Daoy (cell line): ENCODE data around the gene SLC8A2. TPM values are rescaled to one million over a fixed set of nuclear protein-coding genes. Genes with fewer than 3 reads are reported as not detected.
A peak's percentile ranks its signal among the peaks of the same experiment; 100 is the strongest.

Source experiments
- DNase-seq: peaks from one replicate; pipeline ENCODE4 v3.0.0-alpha.2; 2015; ENCODE audit warnings: low read depth
- total RNA-seq: library from RNA; depleted of rRNA; stranded (reverse); fragments of >200 nt; shearing (Covaris generic); gene quantifications from 2 replicates; pipeline ENCODE4 v1.2.3, GENCODE V29; 2014; rRNA removed

The SLC8A2 gene, protein sequence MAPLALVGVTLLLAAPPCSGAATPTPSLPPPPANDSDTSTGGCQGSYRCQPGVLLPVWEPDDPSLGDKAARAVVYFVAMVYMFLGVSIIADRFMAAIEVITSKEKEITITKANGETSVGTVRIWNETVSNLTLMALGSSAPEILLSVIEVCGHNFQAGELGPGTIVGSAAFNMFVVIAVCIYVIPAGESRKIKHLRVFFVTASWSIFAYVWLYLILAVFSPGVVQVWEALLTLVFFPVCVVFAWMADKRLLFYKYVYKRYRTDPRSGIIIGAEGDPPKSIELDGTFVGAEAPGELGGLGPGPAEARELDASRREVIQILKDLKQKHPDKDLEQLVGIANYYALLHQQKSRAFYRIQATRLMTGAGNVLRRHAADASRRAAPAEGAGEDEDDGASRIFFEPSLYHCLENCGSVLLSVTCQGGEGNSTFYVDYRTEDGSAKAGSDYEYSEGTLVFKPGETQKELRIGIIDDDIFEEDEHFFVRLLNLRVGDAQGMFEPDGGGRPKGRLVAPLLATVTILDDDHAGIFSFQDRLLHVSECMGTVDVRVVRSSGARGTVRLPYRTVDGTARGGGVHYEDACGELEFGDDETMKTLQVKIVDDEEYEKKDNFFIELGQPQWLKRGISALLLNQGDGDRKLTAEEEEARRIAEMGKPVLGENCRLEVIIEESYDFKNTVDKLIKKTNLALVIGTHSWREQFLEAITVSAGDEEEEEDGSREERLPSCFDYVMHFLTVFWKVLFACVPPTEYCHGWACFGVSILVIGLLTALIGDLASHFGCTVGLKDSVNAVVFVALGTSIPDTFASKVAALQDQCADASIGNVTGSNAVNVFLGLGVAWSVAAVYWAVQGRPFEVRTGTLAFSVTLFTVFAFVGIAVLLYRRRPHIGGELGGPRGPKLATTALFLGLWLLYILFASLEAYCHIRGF
- 0.40 TPM in 1 of 2 replicates, not detected in the other for total RNA-seq

DNA sequence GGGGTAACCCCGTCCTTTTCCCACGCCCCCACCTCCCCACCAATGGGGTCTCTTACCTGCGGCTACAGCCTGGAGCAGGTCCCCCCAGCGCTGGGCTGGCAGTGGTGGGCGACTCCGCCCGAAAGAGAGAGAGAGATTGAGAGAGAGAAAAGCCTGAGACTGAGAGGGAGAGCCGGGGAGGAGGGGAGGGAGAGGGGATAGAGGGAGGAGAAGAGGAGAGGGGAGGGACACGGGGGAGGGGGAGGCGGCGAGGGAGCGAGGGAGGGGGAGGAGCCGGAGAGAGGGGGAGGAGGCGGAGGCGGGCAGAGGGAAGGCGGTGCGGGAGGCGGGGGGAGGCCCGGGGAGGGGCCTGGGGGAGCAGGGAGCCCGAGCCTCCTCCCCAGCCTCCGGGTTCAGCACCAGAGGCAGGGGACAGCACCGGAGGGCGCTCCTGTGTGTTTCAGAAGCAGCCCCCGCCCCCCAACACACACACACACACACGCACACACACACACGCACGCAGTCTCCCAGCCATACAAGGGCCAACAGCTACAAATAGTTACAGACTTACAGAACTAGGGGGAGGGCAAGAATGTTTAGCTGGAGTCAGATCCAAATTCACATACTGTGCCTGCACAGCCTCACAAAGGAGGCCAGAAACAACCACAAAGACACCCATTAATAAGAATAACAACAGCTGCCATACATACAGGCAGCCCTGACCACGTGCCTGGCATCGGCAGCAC, at the start of gene SLC8A2:
Gene SLC8A2 (minus strand): TSS at position 161 of the 725 bp plus-strand sequence. CDS start 5,490 bp downstream, outside the sequence.
- DNase-seq = peak; percentile 84

DNA sequence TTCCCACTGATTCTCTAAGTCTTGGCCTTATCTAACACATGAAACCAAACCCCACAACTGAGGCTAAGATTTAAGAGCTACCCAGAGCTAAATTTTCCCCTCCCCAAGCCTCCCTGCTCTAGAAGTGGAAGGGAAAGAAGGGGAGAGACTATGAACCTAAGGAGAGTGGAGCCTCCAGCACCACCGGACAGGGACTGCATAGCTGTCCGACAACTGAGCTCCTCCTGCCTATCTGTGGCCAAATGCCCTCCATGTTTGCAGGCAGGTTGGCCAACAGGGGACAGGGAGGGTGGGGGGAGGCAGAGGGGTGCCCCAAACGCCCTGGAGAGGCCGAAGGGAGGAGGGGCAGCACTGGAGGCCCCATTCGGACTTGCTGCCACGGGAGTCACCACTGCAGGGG, 49.1 kb upstream of the SLC8A2 start:
- no peak for DNase-seq

DNA sequence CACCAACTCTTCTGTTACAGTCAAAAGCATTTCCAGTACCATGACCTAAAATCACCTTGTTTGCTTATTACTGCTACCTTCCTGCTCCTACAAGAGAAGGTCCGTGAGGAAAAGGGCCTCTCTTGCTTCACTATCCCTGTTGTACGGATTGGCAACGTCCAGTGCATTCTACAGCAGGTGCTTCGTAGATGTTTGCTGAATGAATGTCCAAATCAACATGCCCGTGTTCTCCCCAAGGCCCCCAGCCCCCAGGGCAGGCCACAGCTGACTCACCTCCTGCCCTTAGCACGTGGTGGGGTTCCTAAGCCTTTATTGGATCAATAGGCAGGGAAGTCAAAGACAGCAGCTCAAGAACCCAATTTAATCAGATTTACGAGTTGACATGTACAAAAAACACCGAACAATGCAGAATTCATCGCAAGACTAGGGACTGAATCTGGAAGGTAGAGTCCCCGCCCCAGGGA, 48.7 kb upstream of the SLC8A2 start:
- no peak for DNase-seq

DNA sequence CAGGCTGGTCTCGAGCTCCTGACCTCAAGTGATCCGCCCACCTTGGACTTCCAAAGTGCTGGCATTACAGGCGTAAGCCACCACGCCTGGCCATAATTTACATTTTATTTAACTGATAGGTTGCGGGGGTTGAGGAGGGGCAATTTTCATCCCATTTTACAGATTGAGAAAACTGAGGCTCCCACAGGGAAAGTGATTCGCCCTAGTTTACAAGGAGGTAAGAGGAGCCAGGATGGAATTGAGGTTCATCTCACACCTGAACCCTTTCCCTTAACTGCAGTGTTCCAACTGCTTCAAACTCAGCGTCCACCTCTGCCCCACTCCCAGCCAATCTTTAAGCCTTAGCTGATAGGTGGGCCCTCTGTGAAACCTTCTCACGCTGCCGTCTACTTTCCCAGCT, 47.2 kb upstream of the SLC8A2 start:
- no peak for DNase-seq

DNA sequence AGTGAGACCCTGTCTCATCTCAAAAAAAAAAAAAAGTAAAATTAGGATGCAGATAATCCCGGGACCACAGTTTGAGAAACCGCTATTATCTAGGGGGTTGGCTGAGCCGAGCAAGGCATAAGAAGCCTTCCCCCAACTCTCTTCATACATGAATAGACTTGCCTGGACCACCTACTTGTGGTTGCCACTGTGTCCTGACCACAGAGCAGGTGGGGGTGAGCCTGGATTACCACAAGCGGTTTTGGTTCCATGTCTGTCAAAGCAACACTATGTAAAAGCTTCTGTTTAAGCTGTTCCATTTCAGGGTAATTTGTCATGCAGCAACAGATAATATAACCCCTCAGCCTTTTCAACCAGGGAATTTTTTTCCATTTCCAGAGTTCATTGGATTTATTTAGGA, 46.4 kb upstream of the SLC8A2 start:
- DNase-seq = peak; percentile 28

DNA sequence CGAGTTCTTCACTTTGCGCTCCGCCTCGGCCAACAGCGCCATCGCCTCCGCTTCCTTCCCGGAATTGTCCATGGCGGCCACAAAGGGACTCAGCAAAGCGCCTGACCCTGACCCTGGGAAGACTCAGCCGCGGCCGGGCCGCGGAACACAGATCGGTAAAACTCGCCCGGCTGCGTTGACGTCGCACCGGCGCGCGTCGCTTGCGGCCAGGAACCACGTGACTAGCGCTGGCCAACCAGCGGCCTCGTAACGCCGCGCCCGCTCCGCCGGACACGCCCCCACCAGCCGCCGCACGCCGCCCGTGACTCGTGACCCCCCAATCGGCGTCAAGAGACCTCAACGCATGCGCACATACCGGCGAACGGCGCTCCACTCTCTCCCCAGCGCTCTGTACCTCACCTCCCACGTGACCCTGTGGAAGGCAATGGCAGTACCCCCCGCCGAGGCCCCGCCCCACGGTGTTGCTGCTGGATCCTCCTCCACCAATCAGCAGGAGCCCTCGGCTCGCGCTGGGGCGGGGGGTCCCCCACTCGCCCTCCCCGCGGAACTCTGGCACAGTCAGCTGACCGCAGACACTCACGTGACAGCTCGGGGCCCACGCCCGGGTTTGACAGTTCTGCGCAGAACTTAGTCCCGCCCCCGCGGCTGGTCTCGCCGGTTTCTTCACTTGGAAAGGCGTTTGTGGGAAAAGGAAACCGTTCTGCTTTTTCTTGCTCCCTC, 43.3 kb upstream of the SLC8A2 start, which contains the start of gene NAPA:
Gene NAPA (minus strand): TSS at position 195 of the 720 bp plus-strand sequence. CDS start 123 bp downstream, at position 72.
- DNase-seq = peak; percentile 100

DNA sequence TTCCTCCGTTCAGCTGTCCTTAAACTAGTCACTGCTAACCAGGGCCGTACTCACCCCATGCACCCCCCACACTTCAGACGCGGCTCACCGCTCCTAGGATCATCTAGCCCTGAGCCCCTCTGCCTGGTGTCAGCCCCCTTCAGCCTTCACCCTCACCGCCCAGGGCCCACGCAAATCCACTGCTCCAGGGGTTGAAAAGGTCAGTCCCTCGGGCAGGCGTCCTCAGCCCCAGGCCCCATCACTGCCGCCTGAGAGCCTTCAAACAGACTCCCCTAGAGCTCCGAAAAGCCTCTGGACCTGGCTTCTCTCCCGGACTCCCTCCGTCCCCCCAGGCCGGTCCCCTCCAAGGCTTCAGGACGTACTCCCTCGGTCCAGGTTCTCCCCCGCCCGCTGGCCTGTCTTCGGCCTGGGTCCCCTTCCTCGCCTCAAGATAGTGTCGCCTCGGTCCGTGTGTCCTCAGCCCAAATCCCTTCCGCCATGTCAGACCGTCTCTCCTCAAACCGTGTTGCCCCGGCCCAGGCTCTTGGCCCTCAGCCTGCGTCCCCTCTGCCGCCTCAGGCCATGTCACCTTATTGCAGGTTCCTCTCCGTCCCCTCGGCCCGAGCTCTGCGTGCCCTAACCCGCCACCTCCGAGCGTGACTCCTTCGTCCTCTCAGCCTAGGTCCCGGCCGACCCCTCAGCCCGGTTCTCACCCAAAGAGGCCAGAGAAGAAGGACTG, 42.6 kb upstream of the SLC8A2 start:
- DNase-seq = no peak

DNA sequence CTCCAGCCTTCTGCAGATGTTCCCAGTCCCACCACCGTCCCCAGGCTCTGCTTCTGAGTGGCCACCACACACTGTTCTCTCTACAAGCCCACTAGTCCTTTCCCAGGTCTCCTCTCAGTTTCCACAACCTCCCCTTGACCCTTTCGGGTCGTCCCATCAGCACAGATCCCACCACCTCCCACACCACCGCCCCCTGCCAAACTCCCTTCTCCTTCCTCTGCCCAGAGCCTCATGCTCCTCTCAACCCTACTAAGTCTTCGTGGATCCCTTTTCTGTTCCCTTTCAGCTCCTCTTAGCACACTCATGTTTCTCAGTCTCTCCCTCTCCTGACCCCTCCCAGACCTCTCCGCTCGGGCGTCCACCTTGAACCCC, 41.2 kb upstream of the SLC8A2 start:
- no peak for DNase-seq

DNA sequence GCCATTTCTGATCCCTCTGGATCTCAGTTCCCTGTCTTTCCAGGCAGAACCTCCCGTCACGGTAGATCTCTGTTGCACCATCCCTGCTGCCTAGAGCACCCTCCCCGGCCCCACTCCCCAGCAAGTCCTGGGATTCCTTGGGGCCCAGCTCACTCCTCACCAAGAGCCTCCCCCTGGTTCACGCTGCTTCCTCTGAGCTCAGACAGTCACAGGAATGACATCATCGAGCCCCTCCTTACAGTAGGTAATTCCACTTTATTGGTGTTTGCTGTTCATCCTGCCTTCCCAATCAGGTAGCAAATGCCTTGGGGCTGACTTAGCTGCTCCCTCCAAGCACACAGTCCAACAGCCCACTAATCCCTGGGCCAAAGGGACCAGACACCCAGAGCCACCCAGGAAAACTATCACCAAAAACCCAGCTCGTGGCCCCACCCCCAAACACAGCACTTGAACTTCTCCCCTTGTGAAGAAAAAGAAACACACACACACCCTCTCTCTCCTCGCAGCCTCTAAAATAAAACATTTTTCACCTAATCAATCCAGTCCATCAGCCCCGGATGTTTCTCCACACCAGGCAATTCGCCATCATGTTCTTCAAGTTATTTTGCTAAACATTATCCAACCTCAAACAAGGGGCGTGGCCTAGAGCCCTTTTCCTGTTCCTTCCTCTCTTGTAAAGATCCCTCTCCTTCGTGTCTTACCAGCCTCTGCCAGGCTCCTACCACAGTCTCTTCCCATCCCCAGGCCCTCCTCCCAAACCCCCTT, 40.7 kb upstream of the SLC8A2 start:
- no peak for DNase-seq

DNA sequence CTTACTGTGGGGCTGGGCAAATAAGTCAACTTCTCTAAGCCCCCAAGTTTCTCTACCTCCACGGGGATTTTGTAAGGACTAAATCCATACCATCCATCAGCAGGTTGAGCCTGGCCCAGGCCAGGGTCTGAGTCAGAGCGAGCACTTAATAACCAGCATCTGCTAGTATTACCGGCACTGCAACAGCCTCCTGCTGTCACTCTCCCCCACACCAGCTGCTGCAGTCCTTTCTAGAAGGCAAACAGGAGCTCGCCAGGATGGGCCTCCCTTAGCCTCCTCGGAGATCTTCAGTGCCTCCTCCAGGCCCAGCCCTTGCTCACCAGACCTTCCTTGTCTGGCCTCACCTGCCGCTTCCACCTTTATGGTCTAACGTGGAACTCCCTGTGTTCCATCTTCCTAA, 40.0 kb upstream of the SLC8A2 start:
- no peak for DNase-seq

DNA sequence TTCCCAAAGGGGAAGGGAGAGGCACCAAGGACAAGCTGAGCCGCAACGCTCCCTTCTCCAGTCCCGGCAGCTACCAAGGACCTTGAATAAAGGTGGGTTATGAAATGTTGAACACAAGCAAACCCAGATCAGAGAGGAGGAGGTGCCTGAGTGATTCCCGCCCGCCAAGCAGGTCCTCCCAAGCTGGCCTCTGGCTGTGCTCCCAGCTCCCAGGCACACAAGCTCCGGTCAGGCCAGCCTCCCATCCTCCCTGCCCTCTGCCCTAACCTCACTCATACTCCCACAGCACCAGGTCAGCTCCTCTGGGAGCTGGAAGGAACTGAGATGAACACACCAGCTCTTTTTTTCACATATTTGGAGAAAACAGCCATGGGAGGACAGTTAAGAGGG, 39.4 kb upstream of the SLC8A2 start:
- no peak for DNase-seq

DNA sequence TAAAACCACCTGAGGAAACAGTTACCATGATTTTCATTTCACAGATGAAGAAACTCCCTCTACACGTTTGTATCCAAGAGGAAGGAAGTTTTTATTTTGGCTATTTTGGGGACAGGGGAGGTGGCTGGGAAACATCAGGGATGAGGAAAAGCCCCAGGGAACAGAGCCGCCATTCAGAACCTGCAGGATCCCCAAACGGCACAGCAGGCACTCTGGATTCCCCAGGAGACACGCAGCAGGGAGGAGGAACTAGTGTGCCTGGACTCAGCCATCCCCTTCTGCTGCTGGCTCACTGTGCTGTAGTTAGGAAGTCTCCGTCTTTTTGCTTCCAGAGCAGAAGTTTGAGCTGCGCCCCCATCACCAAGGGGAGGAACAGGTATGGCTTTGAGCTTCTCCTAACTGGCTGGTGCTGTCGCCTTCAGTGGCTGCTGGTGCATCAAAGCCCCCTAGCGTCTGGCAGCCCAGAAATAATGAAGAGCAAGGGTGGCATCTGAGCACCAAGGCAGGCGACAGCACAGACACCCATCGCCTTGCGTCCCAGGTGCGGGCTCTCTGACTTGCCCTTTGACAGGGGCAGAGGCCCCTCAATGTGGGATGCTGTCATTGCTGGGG, 38.9 kb upstream of the SLC8A2 start:
- DNase-seq = no peak

DNA sequence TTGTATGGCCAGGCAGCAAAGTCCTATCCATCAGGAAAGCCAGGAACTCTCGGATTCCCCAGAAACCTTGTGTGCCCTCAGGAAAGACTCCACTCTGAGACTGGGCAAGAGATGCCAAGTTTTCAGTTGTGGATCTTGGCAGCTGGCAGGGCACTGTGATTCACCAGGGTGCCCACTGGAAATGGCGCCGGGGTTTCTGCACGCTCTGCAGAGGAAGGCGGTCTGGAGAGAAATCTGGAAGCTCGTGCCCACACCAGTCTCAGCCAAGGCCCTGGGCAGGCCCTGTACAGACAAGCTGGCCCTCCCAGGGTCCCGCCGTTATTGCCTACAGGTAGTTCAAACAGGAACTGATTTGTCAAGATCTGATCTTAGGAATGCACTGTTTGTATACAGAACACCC, 38.3 kb upstream of the SLC8A2 start:
- DNase-seq = peak; percentile 33

DNA sequence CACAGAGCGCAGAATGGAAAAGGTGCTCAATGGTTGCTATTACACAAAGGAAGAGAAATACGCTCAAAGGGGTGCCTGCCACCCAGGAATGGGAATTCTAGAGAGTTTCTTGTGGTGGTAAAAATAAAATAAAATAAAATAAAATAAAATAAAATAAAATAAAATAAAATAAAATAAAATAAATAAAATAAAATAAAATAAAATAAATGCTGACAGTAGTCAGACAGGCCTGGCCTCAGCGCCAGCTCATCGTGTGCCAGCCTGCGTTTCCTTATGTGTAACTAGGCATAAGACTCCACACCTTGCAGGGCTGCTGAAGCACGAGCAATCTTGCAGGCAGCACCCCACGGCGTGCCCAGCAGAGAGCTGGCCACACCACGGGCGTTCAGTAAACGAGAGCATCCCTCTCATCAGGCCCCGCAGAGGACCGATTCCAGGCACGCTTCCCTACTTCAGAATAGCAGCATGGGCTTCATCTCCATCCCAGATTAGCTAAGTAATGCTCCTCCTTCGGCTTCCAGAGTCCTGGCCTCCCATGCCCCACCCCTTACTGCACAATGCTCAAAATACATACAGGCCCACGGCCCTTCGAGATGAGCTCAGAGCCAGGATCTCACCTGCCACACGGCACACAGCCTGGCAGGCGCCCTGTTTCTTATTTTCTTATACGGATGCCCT, 37.6 kb upstream of the SLC8A2 start:
- no peak for DNase-seq

DNA sequence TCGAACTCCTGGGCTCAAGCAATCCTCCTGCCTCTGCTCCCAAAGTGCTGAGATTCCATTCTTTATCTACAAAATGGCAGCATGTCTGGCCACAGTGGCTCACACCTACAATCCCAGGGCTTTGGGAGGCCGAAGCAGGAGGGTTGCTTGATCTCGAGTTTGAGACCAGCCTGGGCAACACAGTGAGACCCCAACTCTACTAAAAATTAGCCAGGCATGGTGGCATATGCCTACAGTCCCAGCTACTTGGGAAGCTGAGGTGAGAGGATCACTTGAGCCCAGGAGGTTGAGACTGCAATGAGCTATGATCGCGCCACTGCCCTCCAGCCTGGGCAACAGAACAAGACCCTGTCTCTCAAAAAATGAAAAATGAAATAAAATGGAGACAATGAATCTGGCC, 37.0 kb upstream of the SLC8A2 start:
- DNase-seq = no peak

DNA sequence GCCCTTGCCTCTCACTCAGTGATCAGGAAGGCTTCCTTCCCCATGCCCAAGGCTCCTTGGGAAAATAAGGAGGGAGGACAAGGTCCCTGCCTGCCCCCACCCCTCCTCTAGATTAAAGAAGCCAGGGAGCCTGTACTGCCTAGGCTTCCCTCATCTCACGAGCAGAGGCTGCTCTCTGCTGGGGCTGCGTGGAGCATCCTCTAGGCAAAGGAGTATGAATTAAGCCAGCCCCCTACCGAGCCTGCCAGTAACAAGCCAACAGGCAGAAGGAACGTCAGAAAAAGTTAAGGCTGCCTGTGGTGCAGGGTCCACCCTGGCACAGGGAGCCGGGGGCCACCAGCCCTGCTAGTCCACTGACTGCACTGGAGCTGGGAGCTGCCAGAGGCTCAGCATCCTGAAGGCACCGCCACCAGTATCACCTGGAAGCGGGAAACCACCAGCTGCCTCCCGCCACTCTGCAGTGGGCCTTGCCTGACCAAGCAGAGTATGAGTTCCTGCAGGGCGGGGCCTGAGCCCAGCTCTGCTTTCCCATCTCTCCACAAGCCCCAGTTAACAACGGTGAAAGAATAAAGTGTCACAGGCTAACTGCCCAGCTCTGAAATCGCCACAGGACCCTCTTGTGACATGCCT, 36.3 kb upstream of the SLC8A2 start:
- no peak for DNase-seq

DNA sequence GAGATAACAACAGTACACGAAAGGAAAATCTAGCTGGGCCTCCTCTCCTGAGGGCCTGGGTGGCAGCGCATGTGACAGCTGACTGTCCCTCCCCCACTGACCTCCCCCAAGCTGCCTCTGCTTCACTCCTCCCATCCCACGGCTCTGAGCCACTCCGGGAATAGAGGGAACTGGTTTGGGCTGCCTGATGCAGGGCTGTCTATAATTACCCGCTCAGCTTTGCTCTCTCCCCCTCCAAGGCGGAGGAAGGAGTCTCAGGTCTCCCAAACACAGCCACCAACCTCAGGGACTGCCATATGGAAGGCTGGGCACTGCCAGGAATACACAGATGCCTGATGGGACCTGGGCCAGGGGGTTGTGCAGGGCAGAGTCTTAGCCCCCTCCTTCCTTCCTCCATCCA, 35.3 kb upstream of the SLC8A2 start:
- DNase-seq = no peak

DNA sequence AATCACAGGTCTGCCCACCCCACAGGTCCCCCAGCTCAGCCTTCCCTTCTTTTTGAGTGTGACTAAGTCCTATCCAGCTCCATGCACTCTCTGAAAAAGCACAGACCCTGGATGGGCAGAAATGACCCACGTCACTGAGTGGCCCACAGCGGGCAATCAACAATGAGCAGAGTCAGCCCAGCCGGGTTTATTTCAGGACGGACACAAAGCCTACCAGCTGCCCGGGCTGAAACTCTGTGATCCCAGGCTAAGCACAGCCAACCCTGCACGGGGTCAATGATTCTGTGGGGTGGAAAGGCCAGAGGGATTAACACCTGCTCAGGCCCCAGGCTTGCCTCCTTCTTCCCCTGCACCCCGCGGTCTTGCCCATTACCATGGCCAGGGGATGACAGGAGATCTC, 34.8 kb upstream of the SLC8A2 start:
- no peak for DNase-seq
